HepG2 (cell line): ENCODE results near the gene POLR2M. TPM values are rescaled to one million over a fixed set of nuclear protein-coding genes. Genes with fewer than 3 reads are reported as not detected.

Experiments
- CEBPB ChIP-seq: IDR thresholded peaks from 2 replicates; pipeline ENCODE4 v1.6.1; 2011; ENCODE audit warnings: low read depth, low read length, improper control_type of control experiment, borderline replicate concordance
- DR1 ChIP-seq: sonication (generic); formaldehyde crosslinking; IDR thresholded peaks from 2 replicates; pipeline ENCODE4 v1.8.0; 2021; ENCODE audit warnings: mild to moderate bottlenecking, missing genetic modification reagents, inconsistent platforms
- FOXA1 ChIP-seq, 2 experiments: fragments of 450-650 bp in 1 of 2; sonication (generic) in 1 of 2; formaldehyde crosslinking in 1 of 2; IDR thresholded peaks; 2 replicates each; pipeline versions ENCODE4 v1.4.0 to v1.6.1; 2016 to 2020; ENCODE audit warnings: missing genetic modification reagents in 1 of 2
- HOMEZ ChIP-seq: IDR thresholded peaks from 2 replicates; pipeline ENCODE4 v1.6.1; 2016; ENCODE audit warnings: low read depth
- KAT8 ChIP-seq: IDR thresholded peaks from 2 replicates; pipeline ENCODE4 v1.6.1; 2016; ENCODE audit warnings: missing genetic modification reagents, missing compliant biosample characterization
- TAF1 ChIP-seq: sonication (generic); formaldehyde crosslinking; IDR thresholded peaks from 2 replicates; pipeline ENCODE4 v1.4.0; 2020; ENCODE audit warnings: missing genetic modification reagents
- TBL1XR1 ChIP-seq: fragments of 150-350 bp; IDR thresholded peaks from 2 replicates; pipeline ENCODE4 v1.6.1; 2014; ENCODE audit warnings: borderline replicate concordance, low read length; ENCODE audit not compliant: partially characterized antibody
- THAP7 ChIP-seq: sonication (generic); formaldehyde crosslinking; IDR thresholded peaks from 2 replicates; pipeline ENCODE4 v1.8.1; 2023; ENCODE audit warnings: mild to moderate bottlenecking, missing genetic modification reagents
- ZNF12 ChIP-seq: sonication (generic); formaldehyde crosslinking; IDR thresholded peaks from 2 replicates; pipeline ENCODE4 v1.5.0; 2020; ENCODE audit warnings: missing genetic modification reagents
- ZNF121 ChIP-seq: sonication (generic); formaldehyde crosslinking; IDR thresholded peaks from 2 replicates; pipeline ENCODE4 v1.5.0; 2020; ENCODE audit warnings: mild to moderate bottlenecking, missing genetic modification reagents
- ZNF280B ChIP-seq: sonication (generic); formaldehyde crosslinking; IDR thresholded peaks from 2 replicates; pipeline ENCODE4 v1.5.0; 2020; ENCODE audit warnings: missing genetic modification reagents, mild to moderate bottlenecking, borderline replicate concordance
- polyA plus RNA-seq, 8 experiments: library from polyadenylated mRNA; depleted of rRNA in 3 of 8; stranded (reverse) in 7 of 8; unstranded in 1 of 8; fragments of >200 nt; fragmentation: Illumina TruSeq in 4 of 8; extraction: Trizol in 4 of 8; gene quantifications; 2 replicates each; pipeline versions ENCODE4 v1.2.1 to v1.2.3, GENCODE V29; 2011 to 2016; ENCODE audit warnings: low read depth in 4 of 8, missing spikeins in 1 of 8, mixed read lengths in 1 of 8; ENCODE audit not compliant: insufficient read depth in 1 of 8
- total RNA-seq, 5 experiments: library from RNA; depleted of rRNA; stranded (reverse); fragments of >200 nt; fragmentation: Illumina TruSeq; extraction: Trizol; gene quantifications; 2 replicates each; pipeline ENCODE4 v1.2.3, GENCODE V29; 2016; ENCODE audit warnings: low read depth in 1 of 5
- TF ChIP-seq, protein P1 (sequence below): sonication (generic); formaldehyde crosslinking; IDR thresholded peaks from 2 replicates; pipeline ENCODE4 v1.8.0; 2022; ENCODE audit warnings: mild to moderate bottlenecking, missing genetic modification reagents, borderline replicate concordance
- TF ChIP-seq, protein P2 (sequence below): sonication (generic); formaldehyde crosslinking; IDR thresholded peaks from 2 replicates; pipeline ENCODE4 v1.8.1; 2023; ENCODE audit warnings: mild to moderate bottlenecking, missing genetic modification reagents
- TF ChIP-seq, protein P3 (sequence below), 2 experiments: sonication (generic) in 1 of 2; formaldehyde crosslinking in 1 of 2; IDR thresholded peaks; 2 replicates each; pipeline versions ENCODE4 v1.4.0 to v1.6.1; 2018 to 2020; ENCODE audit warnings: missing genetic modification reagents in 2 of 2, borderline replicate concordance in 1 of 2, low read depth in 1 of 2, mild to moderate bottlenecking in 1 of 2, missing biosample characterization in 1 of 2
- TF ChIP-seq, protein P4 (sequence below): sonication (generic); formaldehyde crosslinking; IDR thresholded peaks from 2 replicates; pipeline ENCODE4 v1.9.0; 2022; ENCODE audit warnings: low read depth, missing genetic modification reagents

POLR2M gene
- total and polyA plus RNA-seq, 2 of the 13 experiments (the other 11 are each of a cell fraction or from before 2014, with no cell fraction given) = 25.9 to 48.5 TPM

GRCh38 chr15:57706405-57707209 lies at the start of gene POLR2M (continued):
- peak; percentile 14 for TF ChIP-seq TBL1XR1
- TF ChIP-seq ZNF12 (CRISPR knock-in tag) = peak; percentile 13; the same call in 1 of the 2 replicates
- TF ChIP-seq KAT8 = peak; percentile 98
- TF ChIP-seq, protein P1, sequence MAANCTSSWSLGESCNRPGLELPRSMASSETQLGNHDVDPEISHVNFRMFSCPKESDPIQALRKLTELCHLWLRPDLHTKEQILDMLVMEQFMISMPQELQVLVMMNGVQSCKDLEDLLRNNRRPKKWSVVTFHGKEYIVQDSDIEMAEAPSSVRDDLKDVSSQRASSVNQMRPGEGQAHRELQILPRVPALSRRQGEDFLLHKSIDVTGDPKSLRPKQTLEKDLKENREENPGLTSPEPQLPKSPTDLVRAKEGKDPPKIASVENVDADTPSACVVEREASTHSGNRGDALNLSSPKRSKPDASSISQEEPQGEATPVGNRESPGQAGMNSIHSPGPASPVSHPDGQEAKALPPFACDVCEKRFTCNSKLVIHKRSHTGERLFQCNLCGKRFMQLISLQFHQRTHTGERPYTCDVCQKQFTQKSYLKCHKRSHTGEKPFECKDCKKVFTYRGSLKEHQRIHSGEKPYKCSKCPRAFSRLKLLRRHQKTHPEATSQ (CRISPR knock-in tag) = peak; percentile 76; the same call in 1 of the 2 replicates
- TF ChIP-seq THAP7 = 0 out of 2 replicates have a peak, but pooled peaks have one; percentile 32
- 0 out of 2 replicates have a peak, but pooled peaks have one; percentile 42 for TF ChIP-seq DR1 (CRISPR knock-in tag)
- TF ChIP-seq ZNF280B = peak; percentile 75; the same call in 1 of the 2 replicates
- TF ChIP-seq HOMEZ (CRISPR knock-in tag) = peak; percentile 77; the same call in 1 of the 2 replicates
- peak; percentile 53; the same call in 1 of the 2 replicates for TF ChIP-seq CEBPB
- peak; percentile 93 for TF ChIP-seq TAF1
- TF ChIP-seq, protein P2, sequence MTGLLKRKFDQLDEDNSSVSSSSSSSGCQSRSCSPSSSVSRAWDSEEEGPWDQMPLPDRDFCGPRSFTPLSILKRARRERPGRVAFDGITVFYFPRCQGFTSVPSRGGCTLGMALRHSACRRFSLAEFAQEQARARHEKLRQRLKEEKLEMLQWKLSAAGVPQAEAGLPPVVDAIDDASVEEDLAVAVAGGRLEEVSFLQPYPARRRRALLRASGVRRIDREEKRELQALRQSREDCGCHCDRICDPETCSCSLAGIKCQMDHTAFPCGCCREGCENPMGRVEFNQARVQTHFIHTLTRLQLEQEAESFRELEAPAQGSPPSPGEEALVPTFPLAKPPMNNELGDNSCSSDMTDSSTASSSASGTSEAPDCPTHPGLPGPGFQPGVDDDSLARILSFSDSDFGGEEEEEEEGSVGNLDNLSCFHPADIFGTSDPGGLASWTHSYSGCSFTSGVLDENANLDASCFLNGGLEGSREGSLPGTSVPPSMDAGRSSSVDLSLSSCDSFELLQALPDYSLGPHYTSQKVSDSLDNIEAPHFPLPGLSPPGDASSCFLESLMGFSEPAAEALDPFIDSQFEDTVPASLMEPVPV = peak; percentile 53; the same call in 1 of the 2 replicates
- TF ChIP-seq, protein P3, sequence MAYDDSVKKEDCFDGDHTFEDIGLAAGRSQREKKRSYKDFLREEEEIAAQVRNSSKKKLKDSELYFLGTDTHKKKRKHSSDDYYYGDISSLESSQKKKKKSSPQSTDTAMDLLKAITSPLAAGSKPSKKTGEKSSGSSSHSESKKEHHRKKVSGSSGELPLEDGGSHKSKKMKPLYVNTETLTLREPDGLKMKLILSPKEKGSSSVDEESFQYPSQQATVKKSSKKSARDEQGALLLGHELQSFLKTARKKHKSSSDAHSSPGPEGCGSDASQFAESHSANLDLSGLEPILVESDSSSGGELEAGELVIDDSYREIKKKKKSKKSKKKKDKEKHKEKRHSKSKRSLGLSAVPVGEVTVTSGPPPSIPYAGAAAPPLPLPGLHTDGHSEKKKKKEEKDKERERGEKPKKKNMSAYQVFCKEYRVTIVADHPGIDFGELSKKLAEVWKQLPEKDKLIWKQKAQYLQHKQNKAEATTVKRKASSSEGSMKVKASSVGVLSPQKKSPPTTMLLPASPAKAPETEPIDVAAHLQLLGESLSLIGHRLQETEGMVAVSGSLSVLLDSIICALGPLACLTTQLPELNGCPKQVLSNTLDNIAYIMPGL (CRISPR knock-in tag; IDR thresholded peaks at IDR 0.05; ENCODE audit: borderline replicate concordance in 1 of 2, low read depth in 1 of 2) = peak; percentile 85 to 88; a peak in 3 of 4 replicates
- no peak for TF ChIP-seq ZNF121 (CRISPR knock-in tag)
- no peak for TF ChIP-seq FOXA1 (IDR thresholded peaks at IDR 0.05)
- peak; percentile 44; the same call in 1 of the 2 replicates for TF ChIP-seq FOXA1 (CRISPR knock-in tag; IDR thresholded peaks at IDR 0.05)
- TF ChIP-seq, protein P4, sequence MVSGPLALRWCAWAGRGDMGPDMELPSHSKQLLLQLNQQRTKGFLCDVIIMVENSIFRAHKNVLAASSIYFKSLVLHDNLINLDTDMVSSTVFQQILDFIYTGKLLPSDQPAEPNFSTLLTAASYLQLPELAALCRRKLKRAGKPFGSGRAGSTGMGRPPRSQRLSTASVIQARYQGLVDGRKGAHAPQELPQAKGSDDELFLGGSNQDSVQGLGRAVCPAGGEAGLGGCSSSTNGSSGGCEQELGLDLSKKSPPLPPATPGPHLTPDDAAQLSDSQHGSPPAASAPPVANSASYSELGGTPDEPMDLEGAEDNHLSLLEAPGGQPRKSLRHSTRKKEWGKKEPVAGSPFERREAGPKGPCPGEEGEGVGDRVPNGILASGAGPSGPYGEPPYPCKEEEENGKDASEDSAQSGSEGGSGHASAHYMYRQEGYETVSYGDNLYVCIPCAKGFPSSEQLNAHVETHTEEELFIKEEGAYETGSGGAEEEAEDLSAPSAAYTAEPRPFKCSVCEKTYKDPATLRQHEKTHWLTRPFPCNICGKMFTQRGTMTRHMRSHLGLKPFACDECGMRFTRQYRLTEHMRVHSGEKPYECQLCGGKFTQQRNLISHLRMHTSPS (CRISPR knock-in tag) = no peak
